Mucosa of stomach (tissue), 1 donor: ENCODE measurements around the gene SPEG.

Experiments
- H3K27me3 ChIP-seq: one replicate; pipeline ENCODE4 v1.7.0; 2013; ENCODE audit warnings: mild to moderate bottlenecking, low read length; ENCODE audit not compliant: control insufficient read depth, insufficient read depth
- H3K36me3 ChIP-seq: one replicate; pipeline ENCODE4 v1.7.0; 2013; ENCODE audit warnings: low read length; ENCODE audit not compliant: control insufficient read depth, insufficient read depth
- H3K4me1 ChIP-seq: one replicate; pipeline ENCODE4 v1.7.0; 2013; ENCODE audit warnings: mild to moderate bottlenecking, low read length; ENCODE audit not compliant: control insufficient read depth, insufficient read depth
- H3K4me3 ChIP-seq: one replicate; pipeline ENCODE4 v1.7.0; 2013; ENCODE audit warnings: low read length
- H3K9ac ChIP-seq: one replicate; pipeline ENCODE4 v1.7.0; 2013; ENCODE audit warnings: mild to moderate bottlenecking, low read length, moderate library complexity
- H3K9me3 ChIP-seq: one replicate; pipeline ENCODE4 v1.7.0; 2013; ENCODE audit warnings: mild to moderate bottlenecking, low read length, moderate library complexity; ENCODE audit not compliant: control insufficient read depth
- donor health status: Pancreatic carcinoma.

SPEG gene

DNA sequence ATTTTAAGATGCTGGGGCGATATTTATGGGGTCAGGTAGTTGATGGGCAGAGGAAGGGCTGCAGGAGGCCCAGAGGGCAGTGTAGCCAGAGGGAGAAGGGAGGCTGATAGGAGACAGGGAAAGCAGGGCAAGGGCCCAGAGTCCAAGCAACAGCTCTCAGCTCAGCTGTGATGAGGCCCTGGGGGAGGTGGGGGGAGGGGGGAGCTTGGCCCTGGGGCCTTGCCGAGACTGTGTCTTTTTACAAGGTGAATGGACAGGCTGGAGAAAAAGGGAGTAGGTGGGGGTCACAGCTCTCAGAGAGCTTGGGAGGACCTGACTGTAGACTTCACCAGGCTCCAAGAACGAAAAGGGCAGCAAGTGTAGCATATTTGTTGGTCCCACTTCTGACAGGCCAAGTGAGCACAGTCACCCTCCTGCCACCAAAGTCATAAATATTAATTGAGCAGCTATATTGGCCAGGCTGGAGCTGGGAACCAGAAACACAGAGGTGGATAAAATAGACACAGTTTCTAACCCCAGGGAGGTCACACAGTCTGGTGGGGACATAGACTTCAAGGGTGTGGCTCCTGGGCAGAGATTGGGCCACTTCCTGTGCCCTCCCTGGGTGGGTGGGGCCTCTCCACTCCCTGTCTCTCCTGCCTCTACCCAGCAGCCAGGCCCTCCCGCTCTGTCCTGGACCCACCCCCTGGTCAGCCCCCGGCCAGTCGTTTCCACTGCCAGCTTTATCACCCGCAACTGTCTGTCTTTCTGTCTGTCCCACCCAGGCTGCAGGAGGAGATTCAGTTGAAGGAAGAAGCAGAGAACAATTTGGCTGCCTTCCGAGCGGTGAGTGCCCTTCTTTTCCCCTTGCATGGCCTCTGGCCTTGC lies 15.1 kb upstream of the SPEG start:
- peaks cover 42% of the 10 kb centered on the region for H3K27me3 ChIP-seq

GRCh38 chr2:219420687-219421086 lies 14.0 kb upstream of the SPEG start:
- no peaks in the 10 kb centered on the region for H3K36me3 ChIP-seq
- no peaks in the 10 kb centered on the region for H3K4me1 ChIP-seq

More for the DNA sequence above, 15.1 kb upstream of the SPEG start:
- Histone ChIP-seq H3K36me3 (no peaks in the 10 kb centered on the region), H3K9me3 (no peaks in the 10 kb centered on the region), H3K9ac (peak overlapping the region; percentile 33), H3K4me3 (no peak overlapping the region), H3K4me1 (no peaks in the 10 kb centered on the region)

GRCh38 chr2:219421323-219421722 lies 13.3 kb upstream of the SPEG start:
- Histone ChIP-seq H3K4me1 (no peaks in the 10 kb centered on the region), H3K27me3 (peaks cover 39% of the 10 kb centered on the region), H3K9me3 (no peaks in the 10 kb centered on the region), H3K4me3 (no peak overlapping the region), H3K9ac (no peak overlapping the region), H3K36me3 (no peaks in the 10 kb centered on the region)

More at GRCh38 chr2:219420687-219421086, 14.0 kb upstream of the SPEG start:
- H3K4me3 ChIP-seq: no peak overlapping the region
- peaks cover 42% of the 10 kb centered on the region for H3K27me3 ChIP-seq
- H3K9ac ChIP-seq: no peak overlapping the region
- no peaks in the 10 kb centered on the region for H3K9me3 ChIP-seq

- H3K36me3 ChIP-seq: no peaks in the 10 kb centered on the region
- no peaks in the 10 kb centered on the region for H3K9me3 ChIP-seq
- H3K27me3 ChIP-seq: peaks cover 23% of the 10 kb centered on the region
- H3K4me3 ChIP-seq: no peak overlapping the region
- no peak overlapping the region for H3K9ac ChIP-seq
- H3K4me1 ChIP-seq: no peaks in the 10 kb centered on the region
Measured at GRCh38 chr2:219422952-219423534, 11.6 kb upstream of the SPEG start.

DNA sequence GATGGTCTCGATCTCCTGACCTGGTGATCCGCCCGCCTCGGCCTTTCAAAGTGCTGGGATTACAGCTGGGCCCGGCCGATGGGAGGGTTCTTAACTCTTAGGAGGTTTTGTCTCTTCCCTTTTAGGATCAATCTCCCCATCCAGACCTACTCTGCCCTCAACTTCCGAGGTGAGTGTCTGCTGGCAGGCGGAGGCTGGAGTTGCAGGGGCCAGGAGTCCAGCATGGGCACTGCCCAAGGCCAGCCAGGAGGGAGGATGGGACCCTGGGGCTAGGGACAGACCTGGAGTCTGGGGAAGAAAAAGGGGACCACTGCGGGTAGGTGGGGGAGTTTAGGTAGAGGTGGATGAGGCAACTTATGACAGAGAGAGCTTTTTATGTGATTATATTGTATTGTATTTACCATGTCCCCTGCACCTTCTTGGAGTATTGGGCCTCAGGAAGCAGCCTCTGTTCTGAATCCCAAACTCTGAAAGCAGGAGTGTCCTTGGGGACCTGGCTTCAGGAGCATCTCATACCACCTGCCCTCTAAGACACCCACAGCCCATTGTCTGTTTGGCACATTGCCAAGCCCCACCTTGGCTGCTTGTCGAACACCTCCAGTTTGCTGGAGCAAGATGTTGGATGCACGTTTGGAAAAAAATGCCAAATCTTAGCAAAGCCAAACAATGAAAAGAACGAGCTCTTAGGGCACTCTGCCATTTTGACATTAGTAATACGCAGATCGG lies 10.8 kb upstream of the SPEG start:
- Histone ChIP-seq H3K36me3 (no peaks in the 10 kb centered on the region), H3K4me3 (no peak overlapping the region), H3K4me1 (no peaks in the 10 kb centered on the region), H3K9me3 (no peaks in the 10 kb centered on the region), H3K27me3 (peaks cover 15% of the 10 kb centered on the region), H3K9ac (no peak overlapping the region)

GRCh38 chr2:219425238-219426067 lies 9.2 kb upstream of the SPEG start:
- no peak overlapping the region for H3K4me3 ChIP-seq

DNA sequence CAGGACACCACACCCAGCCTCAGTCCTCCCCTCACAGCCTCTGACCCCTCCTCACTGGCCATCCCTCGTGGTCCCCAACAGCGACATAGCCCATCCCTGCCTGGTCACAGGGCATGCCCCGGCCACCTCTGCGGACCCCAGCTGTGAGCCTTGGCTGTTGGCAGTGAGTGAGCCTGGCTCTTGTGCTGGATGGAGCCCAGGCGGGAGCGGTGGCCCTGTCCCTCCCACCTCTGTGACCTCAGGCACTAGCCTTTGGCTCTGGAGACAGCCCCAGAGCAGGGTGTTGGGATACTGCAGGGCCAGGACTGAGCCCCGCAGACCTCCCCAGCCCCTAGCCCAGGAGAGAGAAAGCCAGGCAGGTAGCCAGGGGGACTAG lies 8.6 kb upstream of the SPEG start:
- H3K36me3 ChIP-seq: no peaks in the 10 kb centered on the region
- H3K9me3 ChIP-seq: no peaks in the 10 kb centered on the region
- H3K27me3 ChIP-seq: no peaks in the 10 kb centered on the region
- H3K9ac ChIP-seq: no peak overlapping the region
- no peaks in the 10 kb centered on the region for H3K4me1 ChIP-seq
- H3K4me3 ChIP-seq: no peak overlapping the region

More at GRCh38 chr2:219425238-219426067, 9.2 kb upstream of the SPEG start:
- H3K4me1 ChIP-seq: no peaks in the 10 kb centered on the region
- H3K27me3 ChIP-seq: no peaks in the 10 kb centered on the region
- no peaks in the 10 kb centered on the region for H3K9me3 ChIP-seq
- H3K9ac ChIP-seq: no peak overlapping the region
- H3K36me3 ChIP-seq: no peaks in the 10 kb centered on the region

DNA sequence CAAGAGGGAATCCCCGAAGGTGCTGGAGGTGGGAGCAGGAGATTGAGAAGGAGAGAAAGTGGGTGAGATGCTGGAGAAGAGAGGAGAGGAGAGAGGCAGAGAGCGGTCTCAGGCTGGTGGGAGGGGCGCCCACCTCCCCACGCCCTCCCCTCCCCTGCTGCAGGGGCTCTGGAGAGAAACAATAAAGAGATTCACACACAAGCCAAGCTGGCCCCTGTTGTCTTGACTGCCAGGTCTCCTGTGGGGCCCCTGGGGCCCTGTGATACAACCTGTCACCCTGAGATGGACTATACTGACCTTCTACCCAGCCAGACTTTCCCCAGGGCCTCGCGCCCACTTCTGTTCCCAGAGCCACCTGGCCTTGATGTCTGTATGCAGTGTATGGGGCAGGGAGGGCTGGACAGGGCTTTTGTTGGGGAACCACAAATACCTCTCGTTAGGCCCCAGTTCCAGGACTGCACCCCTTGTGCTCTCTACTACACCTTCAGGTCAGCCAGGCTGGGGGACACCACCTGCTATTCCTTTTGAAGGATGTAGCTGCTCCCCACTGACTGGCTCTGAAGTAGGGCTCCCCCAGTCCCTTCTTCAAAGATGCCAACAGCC lies 8.0 kb upstream of the SPEG start:
- Histone ChIP-seq H3K9me3 (no peaks in the 10 kb centered on the region), H3K36me3 (no peaks in the 10 kb centered on the region), H3K4me3 (no peak overlapping the region), H3K9ac (no peak overlapping the region), H3K27me3 (no peaks in the 10 kb centered on the region), H3K4me1 (no peaks in the 10 kb centered on the region)

- Histone ChIP-seq H3K4me3 (no peak overlapping the region), H3K36me3 (no peaks in the 10 kb centered on the region), H3K27me3 (no peaks in the 10 kb centered on the region), H3K9ac (no peak overlapping the region), H3K9me3 (no peaks in the 10 kb centered on the region), H3K4me1 (no peaks in the 10 kb centered on the region)
Measured at GRCh38 chr2:219428469-219428868, 6.2 kb upstream of the SPEG start.

DNA sequence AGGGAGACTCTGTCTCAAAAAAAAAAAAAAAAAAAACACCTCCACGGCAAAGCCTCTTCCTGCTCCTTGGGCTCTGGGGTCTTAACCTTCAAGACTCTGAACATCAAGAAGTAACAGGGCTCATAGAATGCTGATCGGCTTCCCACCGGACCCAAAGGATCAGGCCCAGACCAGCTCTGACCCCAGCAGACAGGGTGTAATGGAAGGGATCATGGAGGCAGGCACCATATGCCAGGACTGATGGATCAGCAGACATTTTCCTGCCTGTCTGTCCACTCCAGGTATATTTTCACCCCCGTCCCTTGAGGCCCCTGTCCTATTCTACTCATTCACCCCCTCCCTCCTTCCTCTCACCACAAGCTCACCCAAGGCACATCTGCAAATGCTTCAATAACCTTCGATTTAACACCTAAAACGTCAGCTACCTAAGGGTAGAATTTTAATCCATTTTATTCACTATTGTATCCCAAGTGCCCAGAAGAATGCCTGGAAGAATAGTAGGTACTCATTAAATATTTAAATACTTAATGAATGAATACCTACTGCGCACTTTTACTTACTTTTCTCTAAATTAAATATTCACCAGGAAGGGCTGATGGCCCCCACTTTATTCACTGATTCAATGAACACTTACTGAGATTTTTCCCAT lies 4.6 kb upstream of the SPEG start:
- Histone ChIP-seq H3K27me3 (peaks cover 16% of the 10 kb centered on the region), H3K4me3 (no peak overlapping the region), H3K4me1 (peaks cover 5% of the 10 kb centered on the region), H3K9ac (no peak overlapping the region), H3K9me3 (no peaks in the 10 kb centered on the region), H3K36me3 (no peaks in the 10 kb centered on the region)
